MM.1S (cell line): ENCODE data around the gene HSPG2.

Experiments
- DNase-seq: peaks from one replicate; pipeline ENCODE4 v3.0.0-alpha.2; 2015
- H2AFZ ChIP-seq: fragments of 300-600 bp; sonication (generic); 2 replicates; pipeline ENCODE4 v1.6.0; 2016; ENCODE audit warnings: antibody characterized with exemption, low read length
- H3F3A ChIP-seq: fragments of 300-600 bp; sonication (generic); 2 replicates; pipeline ENCODE4 v1.6.1; 2016; ENCODE audit warnings: mild to moderate bottlenecking, antibody characterized with exemption, low read length, moderate library complexity, mixed read lengths; ENCODE audit not compliant: insufficient read depth
- H3K27ac ChIP-seq: fragments of 300-600 bp; sonication (generic); 2 replicates; pipeline ENCODE4 v1.5.1; 2016; ENCODE audit warnings: mild to moderate bottlenecking, low read length
- H3K27me3 ChIP-seq: fragments of 300-600 bp; sonication (generic); replicated peaks from 2 replicates; pipeline ENCODE4 v1.6.0; 2016; ENCODE audit warnings: low read length; ENCODE audit not compliant: insufficient read depth
- H3K36me3 ChIP-seq: fragments of 300-600 bp; sonication (generic); replicated peaks from 2 replicates; pipeline ENCODE4 v1.6.1; 2016; ENCODE audit warnings: mild to moderate bottlenecking, low read length, mixed read lengths; ENCODE audit not compliant: insufficient read depth
- H3K4me1 ChIP-seq: fragments of 300-600 bp; sonication (generic); 2 replicates; pipeline ENCODE4 v1.6.1; 2016; ENCODE audit warnings: low read length, mixed read lengths
- H3K4me2 ChIP-seq: fragments of 300-600 bp; sonication (generic); 2 replicates; pipeline ENCODE4 v1.6.0; 2016; ENCODE audit warnings: low read depth, low read length
- H3K4me3 ChIP-seq: fragments of 300-600 bp; sonication (generic); 2 replicates; pipeline ENCODE4 v1.5.1; 2016; ENCODE audit warnings: low read length, mixed read lengths
- H3K79me2 ChIP-seq: fragments of 300-600 bp; sonication (generic); 2 replicates; pipeline ENCODE4 v1.6.1; 2016; ENCODE audit warnings: mixed run types, low read length, mixed read lengths
- H3K9ac ChIP-seq: fragments of 300-600 bp; sonication (generic); 2 replicates; pipeline ENCODE4 v1.6.1; 2016; ENCODE audit warnings: low read length, mixed read lengths
- H3K9me2 ChIP-seq: fragments of 300-600 bp; sonication (generic); replicated peaks from 2 replicates; pipeline ENCODE4 v1.6.1; 2016; ENCODE audit warnings: mild to moderate bottlenecking, low read length, mixed read lengths; ENCODE audit not compliant: insufficient read depth
- H3K9me3 ChIP-seq: fragments of 300-600 bp; sonication (generic); replicated peaks from 2 replicates; pipeline ENCODE4 v1.6.1; 2016; ENCODE audit warnings: mild to moderate bottlenecking, low read length, mixed read lengths; ENCODE audit not compliant: insufficient read depth
- H4K20me1 ChIP-seq: fragments of 300-600 bp; sonication (generic); 2 replicates; pipeline ENCODE4 v1.6.1; 2016; ENCODE audit warnings: mild to moderate bottlenecking, low read length, moderate library complexity, mixed read lengths; ENCODE audit not compliant: insufficient read depth
- EZH2 ChIP-seq: fragments of 300-600 bp; sonication (generic); optimal IDR thresholded peaks from 2 replicates; pipeline ENCODE3; 2017; ENCODE audit warnings: low read depth, mild to moderate bottlenecking, antibody characterized with exemption, low read length, mixed read lengths
- EZH2phosphoT487 ChIP-seq: fragments of 300-600 bp; sonication (generic); IDR thresholded peaks from 2 replicates; pipeline ENCODE4 v1.6.1; 2018; ENCODE audit warnings: antibody characterized with exemption, low read length
- TF ChIP-seq, protein P1 (sequence below): fragments of 300-600 bp; sonication (generic); IDR thresholded peaks from 2 replicates; pipeline ENCODE4 v1.5.1; 2016; ENCODE audit warnings: antibody characterized with exemption, low read length, mixed read lengths

Gene HSPG2

DNA sequence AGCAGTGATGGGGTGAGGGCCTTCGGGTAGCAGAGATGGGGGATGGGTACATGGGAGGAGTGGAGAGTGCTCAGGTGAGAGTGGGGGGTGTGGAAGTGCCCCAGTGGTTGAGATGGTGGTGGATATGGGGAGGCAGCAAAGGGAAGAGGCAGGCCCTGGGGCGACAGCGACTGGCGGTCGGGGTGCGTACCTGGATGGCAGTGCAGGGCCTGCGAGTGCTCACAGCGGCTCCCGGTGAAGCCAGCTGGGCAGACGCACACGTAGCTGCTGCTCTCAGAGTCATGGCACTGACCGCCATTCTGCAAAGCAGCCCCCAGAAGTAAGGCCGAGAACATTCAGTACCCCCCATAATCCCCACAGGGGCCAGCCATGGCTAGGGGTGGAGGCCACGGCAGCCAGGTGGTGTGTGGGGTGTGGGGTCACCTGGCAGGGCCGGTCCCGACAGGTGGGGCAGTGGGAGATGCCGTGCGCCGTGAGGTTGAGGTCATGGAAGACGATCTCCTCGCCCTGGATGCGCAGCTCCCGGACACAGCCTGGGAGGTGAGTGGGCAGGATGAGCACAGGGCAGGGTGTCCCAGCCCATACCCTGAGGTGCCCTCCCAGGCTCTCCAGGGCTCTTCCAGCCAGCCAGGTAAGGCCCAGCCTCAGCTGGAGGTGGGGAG, 106.2 kb downstream of the HSPG2 start:
- TF ChIP-seq EZH2phosphoT487 (no peak), EZH2 (no peak)
- TF ChIP-seq, protein P1, sequence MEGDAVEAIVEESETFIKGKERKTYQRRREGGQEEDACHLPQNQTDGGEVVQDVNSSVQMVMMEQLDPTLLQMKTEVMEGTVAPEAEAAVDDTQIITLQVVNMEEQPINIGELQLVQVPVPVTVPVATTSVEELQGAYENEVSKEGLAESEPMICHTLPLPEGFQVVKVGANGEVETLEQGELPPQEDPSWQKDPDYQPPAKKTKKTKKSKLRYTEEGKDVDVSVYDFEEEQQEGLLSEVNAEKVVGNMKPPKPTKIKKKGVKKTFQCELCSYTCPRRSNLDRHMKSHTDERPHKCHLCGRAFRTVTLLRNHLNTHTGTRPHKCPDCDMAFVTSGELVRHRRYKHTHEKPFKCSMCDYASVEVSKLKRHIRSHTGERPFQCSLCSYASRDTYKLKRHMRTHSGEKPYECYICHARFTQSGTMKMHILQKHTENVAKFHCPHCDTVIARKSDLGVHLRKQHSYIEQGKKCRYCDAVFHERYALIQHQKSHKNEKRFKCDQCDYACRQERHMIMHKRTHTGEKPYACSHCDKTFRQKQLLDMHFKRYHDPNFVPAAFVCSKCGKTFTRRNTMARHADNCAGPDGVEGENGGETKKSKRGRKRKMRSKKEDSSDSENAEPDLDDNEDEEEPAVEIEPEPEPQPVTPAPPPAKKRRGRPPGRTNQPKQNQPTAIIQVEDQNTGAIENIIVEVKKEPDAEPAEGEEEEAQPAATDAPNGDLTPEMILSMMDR, result no peak
- Histone ChIP-seq H4K20me1 (no peaks in the 10 kb centered on the region), H3F3A (no peaks in the 10 kb centered on the region), H3K36me3 (no peaks in the 10 kb centered on the region), H2AFZ (no peak overlapping the region), H3K27ac (no peak overlapping the region), H3K9ac (no peak overlapping the region), H3K79me2 (no peaks in the 10 kb centered on the region), H3K4me2 (no peak overlapping the region), H3K9me3 (no peaks in the 10 kb centered on the region), H3K4me1 (no peaks in the 10 kb centered on the region), H3K4me3 (no peak overlapping the region), H3K9me2 (no peaks in the 10 kb centered on the region), H3K27me3 (no peaks in the 10 kb centered on the region)
- no peak for DNase-seq

GRCh38 chr1:21829294-21829693, 107.8 kb downstream of the HSPG2 start:
- H3K9me2 ChIP-seq, result no peaks in the 10 kb centered on the region
- H3K4me3 ChIP-seq, result no peak overlapping the region
- H4K20me1 ChIP-seq, result no peaks in the 10 kb centered on the region
- no peak overlapping the region for H2AFZ ChIP-seq
- TF ChIP-seq EZH2 (no peak), EZH2phosphoT487 (no peak)
- TF ChIP-seq, protein P1, result no peak
- H3K4me1 ChIP-seq, result no peaks in the 10 kb centered on the region
- H3K27me3 ChIP-seq, result no peaks in the 10 kb centered on the region
- no peak overlapping the region for H3K27ac ChIP-seq
- no peak overlapping the region for H3K9ac ChIP-seq
- H3K79me2 ChIP-seq, result no peaks in the 10 kb centered on the region
- H3K9me3 ChIP-seq, result no peaks in the 10 kb centered on the region
- H3F3A ChIP-seq, result no peaks in the 10 kb centered on the region
- DNase-seq, result no peak
- H3K4me2 ChIP-seq, result no peak overlapping the region
- no peaks in the 10 kb centered on the region for H3K36me3 ChIP-seq

GRCh38 chr1:21828506-21829210, 108.5 kb downstream of the HSPG2 start:
- no peaks in the 10 kb centered on the region for H3K79me2 ChIP-seq
- H3K9ac ChIP-seq, result no peak overlapping the region
- no peaks in the 10 kb centered on the region for H3K27me3 ChIP-seq
- H3K4me2 ChIP-seq, result no peak overlapping the region
- H3F3A ChIP-seq, result no peaks in the 10 kb centered on the region
- no peak for DNase-seq
- no peak overlapping the region for H3K4me3 ChIP-seq
- H3K36me3 ChIP-seq, result no peaks in the 10 kb centered on the region
- no peaks in the 10 kb centered on the region for H4K20me1 ChIP-seq
- no peaks in the 10 kb centered on the region for H3K4me1 ChIP-seq
- H2AFZ ChIP-seq, result no peak overlapping the region
- no peaks in the 10 kb centered on the region for H3K9me3 ChIP-seq
- H3K27ac ChIP-seq, result no peak overlapping the region
- TF ChIP-seq, protein P1, result no peak
- no peak for TF ChIP-seq EZH2
- no peak for TF ChIP-seq EZH2phosphoT487
- no peaks in the 10 kb centered on the region for H3K9me2 ChIP-seq
